ENCODE results near the gene EPAS1. TPM values are rescaled to one million over a fixed set of nuclear protein-coding genes. Genes with fewer than 3 reads are reported as not detected.

EPAS1 gene
- total and polyA plus RNA-seq, 2 of the 13 experiments (the other 11 are each of a cell fraction or from before 2014, with no cell fraction given): 47.1 to 182 TPM

DNA sequence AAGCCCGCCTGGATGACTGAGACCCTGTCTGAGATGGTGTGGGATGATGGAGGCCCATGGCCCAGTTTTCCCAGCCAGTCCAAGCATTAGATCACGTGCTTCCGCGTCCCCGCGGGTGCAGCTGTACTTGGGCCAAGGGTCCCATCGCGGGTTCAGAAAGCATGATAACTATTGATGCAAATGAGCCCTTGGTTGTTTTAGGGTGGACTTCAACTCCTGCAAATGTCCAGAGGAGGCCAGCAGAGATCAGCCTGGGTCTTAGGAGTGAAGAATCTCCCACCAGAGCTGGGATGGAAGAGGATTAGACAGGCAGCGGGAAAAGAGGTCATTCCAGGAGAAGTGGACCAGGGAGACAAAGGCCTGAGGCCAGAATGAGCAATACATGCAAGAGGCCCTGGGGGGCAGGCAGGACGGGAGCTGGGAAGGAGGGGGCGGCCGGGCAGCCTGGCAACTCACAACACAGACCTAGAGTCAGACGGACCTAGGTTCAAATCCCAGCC is 92.3 kb downstream of the EPAS1 start (continued):
- no peak for TF ChIP-seq ZNF773 (CRISPR knock-in tag; IDR thresholded peaks at IDR 0.05; ENCODE audit: borderline replicate concordance)
- TF ChIP-seq SIN3A (IDR thresholded peaks at IDR 0.05; ENCODE audit: borderline replicate concordance, low read depth, low read length): peak; percentile 48; the same call in 1 of the 2 replicates
- 0 out of 2 replicates have a peak, but pooled peaks have one; percentile 47 for TF ChIP-seq NCOA1 (CRISPR knock-in tag; IDR thresholded peaks at IDR 0.05)
- no peak for TF ChIP-seq IRX3 (CRISPR knock-in tag; IDR thresholded peaks at IDR 0.05; ENCODE audit: borderline replicate concordance, low read depth)
- peak; percentile 41; the same call in 1 of the 2 replicates for TF ChIP-seq SMC3 (IDR thresholded peaks at IDR 0.05; ENCODE audit: low read length)
- TF ChIP-seq TRIM24 (CRISPR knock-in tag; IDR thresholded peaks at IDR 0.05): no peak
- TF ChIP-seq ZNF253 (CRISPR knock-in tag; IDR thresholded peaks at IDR 0.05; ENCODE audit: borderline replicate concordance): no peak
- TF ChIP-seq STAG1 (CRISPR knock-in tag; IDR thresholded peaks at IDR 0.05): peak; percentile 71
- TF ChIP-seq GZF1 (CRISPR knock-in tag; IDR thresholded peaks at IDR 0.05): peak; percentile 31; the same call in 1 of the 2 replicates
- TF ChIP-seq ZNF331 (CRISPR knock-in tag; IDR thresholded peaks at IDR 0.05): no peak
- TF ChIP-seq, protein P1, sequence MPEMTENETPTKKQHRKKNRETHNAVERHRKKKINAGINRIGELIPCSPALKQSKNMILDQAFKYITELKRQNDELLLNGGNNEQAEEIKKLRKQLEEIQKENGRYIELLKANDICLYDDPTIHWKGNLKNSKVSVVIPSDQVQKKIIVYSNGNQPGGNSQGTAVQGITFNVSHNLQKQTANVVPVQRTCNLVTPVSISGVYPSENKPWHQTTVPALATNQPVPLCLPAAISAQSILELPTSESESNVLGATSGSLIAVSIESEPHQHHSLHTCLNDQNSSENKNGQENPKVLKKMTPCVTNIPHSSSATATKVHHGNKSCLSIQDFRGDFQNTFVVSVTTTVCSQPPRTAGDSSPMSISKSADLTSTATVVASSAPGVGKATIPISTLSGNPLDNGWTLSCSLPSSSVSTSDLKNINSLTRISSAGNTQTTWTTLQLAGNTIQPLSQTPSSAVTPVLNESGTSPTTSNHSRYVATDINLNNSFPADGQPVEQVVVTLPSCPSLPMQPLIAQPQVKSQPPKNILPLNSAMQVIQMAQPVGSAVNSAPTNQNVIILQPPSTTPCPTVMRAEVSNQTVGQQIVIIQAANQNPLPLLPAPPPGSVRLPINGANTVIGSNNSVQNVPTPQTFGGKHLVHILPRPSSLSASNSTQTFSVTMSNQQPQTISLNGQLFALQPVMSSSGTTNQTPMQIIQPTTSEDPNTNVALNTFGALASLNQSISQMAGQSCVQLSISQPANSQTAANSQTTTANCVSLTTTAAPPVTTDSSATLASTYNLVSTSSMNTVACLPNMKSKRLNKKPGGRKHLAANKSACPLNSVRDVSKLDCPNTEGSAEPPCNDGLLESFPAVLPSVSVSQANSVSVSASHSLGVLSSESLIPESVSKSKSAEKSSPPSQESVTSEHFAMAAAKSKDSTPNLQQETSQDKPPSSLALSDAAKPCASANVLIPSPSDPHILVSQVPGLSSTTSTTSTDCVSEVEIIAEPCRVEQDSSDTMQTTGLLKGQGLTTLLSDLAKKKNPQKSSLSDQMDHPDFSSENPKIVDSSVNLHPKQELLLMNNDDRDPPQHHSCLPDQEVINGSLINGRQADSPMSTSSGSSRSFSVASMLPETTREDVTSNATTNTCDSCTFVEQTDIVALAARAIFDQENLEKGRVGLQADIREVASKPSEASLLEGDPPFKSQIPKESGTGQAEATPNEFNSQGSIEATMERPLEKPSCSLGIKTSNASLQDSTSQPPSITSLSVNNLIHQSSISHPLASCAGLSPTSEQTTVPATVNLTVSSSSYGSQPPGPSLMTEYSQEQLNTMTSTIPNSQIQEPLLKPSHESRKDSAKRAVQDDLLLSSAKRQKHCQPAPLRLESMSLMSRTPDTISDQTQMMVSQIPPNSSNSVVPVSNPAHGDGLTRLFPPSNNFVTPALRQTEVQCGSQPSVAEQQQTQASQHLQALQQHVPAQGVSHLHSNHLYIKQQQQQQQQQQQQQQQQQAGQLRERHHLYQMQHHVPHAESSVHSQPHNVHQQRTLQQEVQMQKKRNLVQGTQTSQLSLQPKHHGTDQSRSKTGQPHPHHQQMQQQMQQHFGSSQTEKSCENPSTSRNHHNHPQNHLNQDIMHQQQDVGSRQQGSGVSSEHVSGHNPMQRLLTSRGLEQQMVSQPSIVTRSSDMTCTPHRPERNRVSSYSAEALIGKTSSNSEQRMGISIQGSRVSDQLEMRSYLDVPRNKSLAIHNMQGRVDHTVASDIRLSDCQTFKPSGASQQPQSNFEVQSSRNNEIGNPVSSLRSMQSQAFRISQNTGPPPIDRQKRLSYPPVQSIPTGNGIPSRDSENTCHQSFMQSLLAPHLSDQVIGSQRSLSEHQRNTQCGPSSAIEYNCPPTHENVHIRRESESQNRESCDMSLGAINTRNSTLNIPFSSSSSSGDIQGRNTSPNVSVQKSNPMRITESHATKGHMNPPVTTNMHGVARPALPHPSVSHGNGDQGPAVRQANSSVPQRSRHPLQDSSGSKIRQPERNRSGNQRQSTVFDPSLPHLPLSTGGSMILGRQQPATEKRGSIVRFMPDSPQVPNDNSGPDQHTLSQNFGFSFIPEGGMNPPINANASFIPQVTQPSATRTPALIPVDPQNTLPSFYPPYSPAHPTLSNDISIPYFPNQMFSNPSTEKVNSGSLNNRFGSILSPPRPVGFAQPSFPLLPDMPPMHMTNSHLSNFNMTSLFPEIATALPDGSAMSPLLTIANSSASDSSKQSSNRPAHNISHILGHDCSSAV (CRISPR knock-in tag; IDR thresholded peaks at IDR 0.05; ENCODE audit: borderline replicate concordance): no peak
- peak; percentile 45 for TF ChIP-seq ZBTB38 (CRISPR knock-in tag; IDR thresholded peaks at IDR 0.05)
- 0 out of 2 replicates have a peak, but pooled peaks have one; percentile 21 for TF ChIP-seq ZNF619 (CRISPR knock-in tag; IDR thresholded peaks at IDR 0.05)
- TF ChIP-seq MIER2 (CRISPR knock-in tag; IDR thresholded peaks at IDR 0.05): no peak
- no peak for TF ChIP-seq ZNF460 (CRISPR knock-in tag; IDR thresholded peaks at IDR 0.05; ENCODE audit: borderline replicate concordance)
- TF ChIP-seq MED1 (CRISPR knock-in tag; IDR thresholded peaks at IDR 0.05): peak; percentile 51; the same call in 1 of the 2 replicates
- 0 out of 2 replicates have a peak, but pooled peaks have one; percentile 35 for TF ChIP-seq ZMYM4 (CRISPR knock-in tag; IDR thresholded peaks at IDR 0.05)
- TF ChIP-seq ZNF501 (CRISPR knock-in tag; IDR thresholded peaks at IDR 0.05): peak; percentile 57
- TF ChIP-seq, protein P2, sequence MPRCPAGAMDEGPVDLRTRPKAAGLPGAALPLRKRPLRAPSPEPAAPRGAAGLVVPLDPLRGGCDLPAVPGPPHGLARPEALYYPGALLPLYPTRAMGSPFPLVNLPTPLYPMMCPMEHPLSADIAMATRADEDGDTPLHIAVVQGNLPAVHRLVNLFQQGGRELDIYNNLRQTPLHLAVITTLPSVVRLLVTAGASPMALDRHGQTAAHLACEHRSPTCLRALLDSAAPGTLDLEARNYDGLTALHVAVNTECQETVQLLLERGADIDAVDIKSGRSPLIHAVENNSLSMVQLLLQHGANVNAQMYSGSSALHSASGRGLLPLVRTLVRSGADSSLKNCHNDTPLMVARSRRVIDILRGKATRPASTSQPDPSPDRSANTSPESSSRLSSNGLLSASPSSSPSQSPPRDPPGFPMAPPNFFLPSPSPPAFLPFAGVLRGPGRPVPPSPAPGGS (CRISPR knock-in tag; IDR thresholded peaks at IDR 0.05): 0 out of 2 replicates have a peak, but pooled peaks have one; percentile 66
- TF ChIP-seq, protein P3, sequence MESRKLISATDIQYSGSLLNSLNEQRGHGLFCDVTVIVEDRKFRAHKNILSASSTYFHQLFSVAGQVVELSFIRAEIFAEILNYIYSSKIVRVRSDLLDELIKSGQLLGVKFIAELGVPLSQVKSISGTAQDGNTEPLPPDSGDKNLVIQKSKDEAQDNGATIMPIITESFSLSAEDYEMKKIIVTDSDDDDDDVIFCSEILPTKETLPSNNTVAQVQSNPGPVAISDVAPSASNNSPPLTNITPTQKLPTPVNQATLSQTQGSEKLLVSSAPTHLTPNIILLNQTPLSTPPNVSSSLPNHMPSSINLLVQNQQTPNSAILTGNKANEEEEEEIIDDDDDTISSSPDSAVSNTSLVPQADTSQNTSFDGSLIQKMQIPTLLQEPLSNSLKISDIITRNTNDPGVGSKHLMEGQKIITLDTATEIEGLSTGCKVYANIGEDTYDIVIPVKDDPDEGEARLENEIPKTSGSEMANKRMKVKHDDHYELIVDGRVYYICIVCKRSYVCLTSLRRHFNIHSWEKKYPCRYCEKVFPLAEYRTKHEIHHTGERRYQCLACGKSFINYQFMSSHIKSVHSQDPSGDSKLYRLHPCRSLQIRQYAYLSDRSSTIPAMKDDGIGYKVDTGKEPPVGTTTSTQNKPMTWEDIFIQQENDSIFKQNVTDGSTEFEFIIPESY (CRISPR knock-in tag; IDR thresholded peaks at IDR 0.05): peak; percentile 84
